ENCODE data around the gene CLDN18. TPM values are rescaled to one million over a fixed set of nuclear protein-coding genes. Genes with fewer than 3 reads are reported as not detected.

CLDN18 gene
- total RNA-seq, 1 experiment from 2014 or later: not detected

- no peak for DNase-seq
- Histone ChIP-seq H3F3A (ENCODE audit: insufficient read depth, low read depth) (no peaks in the 10 kb centered on the region), H3K4me1 (replicated peaks; ENCODE audit: insufficient read depth) (no peaks in the 10 kb centered on the region), H2AFZ (no peak overlapping the region), H3K27me3 (ENCODE audit: insufficient read depth, low read depth) (no peaks in the 10 kb centered on the region), H3K4me2 (no peak overlapping the region), H3K4me3 (no peak overlapping the region), H3K9me3 (ENCODE audit: insufficient read depth, low read depth) (no peaks in the 10 kb centered on the region), H4K20me1 (ENCODE audit: insufficient read depth) (no peaks in the 10 kb centered on the region), H3K27ac (no peak overlapping the region), H3K36me3 (ENCODE audit: low read depth) (no peaks in the 10 kb centered on the region), H3K9me2 (ENCODE audit: insufficient read depth) (no peaks in the 10 kb centered on the region), H3K79me2 (ENCODE audit: low read depth) (no peaks in the 10 kb centered on the region)
- TF ChIP-seq, protein P1, sequence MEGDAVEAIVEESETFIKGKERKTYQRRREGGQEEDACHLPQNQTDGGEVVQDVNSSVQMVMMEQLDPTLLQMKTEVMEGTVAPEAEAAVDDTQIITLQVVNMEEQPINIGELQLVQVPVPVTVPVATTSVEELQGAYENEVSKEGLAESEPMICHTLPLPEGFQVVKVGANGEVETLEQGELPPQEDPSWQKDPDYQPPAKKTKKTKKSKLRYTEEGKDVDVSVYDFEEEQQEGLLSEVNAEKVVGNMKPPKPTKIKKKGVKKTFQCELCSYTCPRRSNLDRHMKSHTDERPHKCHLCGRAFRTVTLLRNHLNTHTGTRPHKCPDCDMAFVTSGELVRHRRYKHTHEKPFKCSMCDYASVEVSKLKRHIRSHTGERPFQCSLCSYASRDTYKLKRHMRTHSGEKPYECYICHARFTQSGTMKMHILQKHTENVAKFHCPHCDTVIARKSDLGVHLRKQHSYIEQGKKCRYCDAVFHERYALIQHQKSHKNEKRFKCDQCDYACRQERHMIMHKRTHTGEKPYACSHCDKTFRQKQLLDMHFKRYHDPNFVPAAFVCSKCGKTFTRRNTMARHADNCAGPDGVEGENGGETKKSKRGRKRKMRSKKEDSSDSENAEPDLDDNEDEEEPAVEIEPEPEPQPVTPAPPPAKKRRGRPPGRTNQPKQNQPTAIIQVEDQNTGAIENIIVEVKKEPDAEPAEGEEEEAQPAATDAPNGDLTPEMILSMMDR (conservative IDR thresholded peaks at IDR 0.05): no peak
- TF ChIP-seq EZH2 (IDR thresholded peaks at IDR 0.05; ENCODE audit: low read depth): no peak
- ChIA-PET CTCF (no interaction called here), POLR2A (ENCODE audit: unreplicated experiment) (no interaction called here)
- intact Hi-C loops (cut with micrococcal nuclease; ENCODE audit: unreplicated experiment): no loop called here
- no TSS peak for BruUV-seq (replicated peaks)
These were observed 19.5 kb upstream of the CLDN18 start for GRCh38 chr3:137990427-137990826.

DNA sequence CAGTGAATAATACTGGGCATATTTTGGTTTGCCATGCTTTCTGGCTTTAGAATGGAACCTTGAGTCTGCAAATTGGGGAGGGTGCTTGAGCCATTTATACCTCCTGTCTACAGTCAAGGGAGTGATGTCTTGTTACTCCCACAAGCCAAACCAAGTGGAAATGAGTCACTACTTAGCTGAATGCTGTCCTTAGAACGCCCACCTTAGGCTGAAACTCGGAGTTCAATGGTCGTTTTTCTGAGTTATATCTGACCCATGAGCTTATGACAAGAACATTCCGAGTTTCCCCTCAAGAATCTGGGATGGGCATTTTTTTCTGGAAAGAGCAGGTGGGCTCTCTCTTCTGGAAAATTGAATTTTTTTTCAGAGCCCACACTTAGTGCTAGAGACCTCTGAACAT lies 17.4 kb upstream of the CLDN18 start:
- Histone ChIP-seq H3K27ac (no peak overlapping the region), H3K79me2 (ENCODE audit: low read depth) (no peaks in the 10 kb centered on the region), H3K36me3 (ENCODE audit: low read depth) (no peaks in the 10 kb centered on the region), H4K20me1 (ENCODE audit: insufficient read depth) (no peaks in the 10 kb centered on the region), H2AFZ (no peak overlapping the region), H3K4me3 (no peak overlapping the region), H3K9me2 (ENCODE audit: insufficient read depth) (no peaks in the 10 kb centered on the region), H3F3A (ENCODE audit: insufficient read depth, low read depth) (no peaks in the 10 kb centered on the region), H3K27me3 (ENCODE audit: insufficient read depth, low read depth) (no peaks in the 10 kb centered on the region), H3K4me2 (no peak overlapping the region), H3K9me3 (ENCODE audit: insufficient read depth, low read depth) (no peaks in the 10 kb centered on the region), H3K4me1 (replicated peaks; ENCODE audit: insufficient read depth) (no peaks in the 10 kb centered on the region)
- intact Hi-C loops (cut with micrococcal nuclease; ENCODE audit: unreplicated experiment): no loop called here
- POLR2A ChIA-PET (ENCODE audit: unreplicated experiment): no interaction called here
- no TSS peak for BruUV-seq (replicated peaks)
- no peak for DNase-seq
- TF ChIP-seq, protein P1 (conservative IDR thresholded peaks at IDR 0.05): no peak
- TF ChIP-seq EZH2 (IDR thresholded peaks at IDR 0.05; ENCODE audit: low read depth): no peak
- CTCF ChIA-PET: no interaction called here

DNA sequence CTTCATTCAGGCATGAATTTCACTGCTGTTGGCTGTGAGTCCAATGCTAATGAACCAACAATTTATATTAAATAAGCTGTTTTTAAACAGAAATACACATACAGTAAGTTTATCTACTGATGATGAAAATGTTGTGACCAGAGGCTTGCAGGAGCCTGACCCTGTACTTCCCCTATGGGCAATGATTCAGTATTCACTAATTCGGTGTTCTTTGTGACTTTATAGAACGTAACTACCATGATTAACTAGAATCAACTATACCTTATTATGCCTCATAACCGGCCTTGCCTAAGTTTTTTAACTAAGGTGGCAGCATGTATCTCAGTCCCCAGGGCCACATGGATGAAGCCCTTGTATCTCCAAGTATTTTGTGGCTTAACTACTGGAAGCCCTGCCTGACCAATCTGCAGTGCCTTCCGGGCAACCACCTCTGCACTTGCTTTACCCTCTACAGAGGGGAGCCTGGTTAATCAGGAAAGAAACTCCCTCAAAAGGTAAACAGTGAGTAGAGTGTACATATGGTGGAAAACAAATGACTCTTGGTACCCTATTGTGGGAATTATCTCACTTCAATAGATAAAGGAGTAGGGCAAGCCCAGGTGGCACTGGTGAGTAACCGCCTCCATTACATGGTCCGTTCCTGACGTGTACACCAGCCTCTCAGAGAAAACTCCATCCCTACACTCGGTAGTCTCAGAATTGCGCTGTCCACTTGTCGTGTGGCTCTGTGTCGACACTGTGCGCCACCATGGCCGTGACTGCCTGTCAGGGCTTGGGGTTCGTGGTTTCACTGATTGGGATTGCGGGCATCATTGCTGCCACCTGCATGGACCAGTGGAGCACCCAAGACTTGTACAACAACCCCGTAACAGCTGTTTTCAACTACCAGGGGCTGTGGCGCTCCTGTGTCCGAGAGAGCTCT lies 11.6 kb upstream of the CLDN18 start:
- no peak overlapping the region for H2AFZ ChIP-seq
- H3K9me3 ChIP-seq (ENCODE audit: insufficient read depth, low read depth): no peaks in the 10 kb centered on the region
- DNase-seq: no peak
- CTCF ChIA-PET: no interaction called here
- no peaks in the 10 kb centered on the region for H3K4me1 ChIP-seq (replicated peaks; ENCODE audit: insufficient read depth)
- H3F3A ChIP-seq (ENCODE audit: insufficient read depth, low read depth): no peaks in the 10 kb centered on the region
- no TSS peak for BruUV-seq (replicated peaks)
- H3K4me3 ChIP-seq: no peak overlapping the region
- POLR2A ChIA-PET (ENCODE audit: unreplicated experiment): no interaction called here
- H3K9me2 ChIP-seq (ENCODE audit: insufficient read depth): no peaks in the 10 kb centered on the region
- intact Hi-C loops (cut with micrococcal nuclease; ENCODE audit: unreplicated experiment): no loop called here
- H4K20me1 ChIP-seq (ENCODE audit: insufficient read depth): no peaks in the 10 kb centered on the region; the same call in 1 of the 2 replicates
- H3K79me2 ChIP-seq (ENCODE audit: low read depth): no peaks in the 10 kb centered on the region
- TF ChIP-seq EZH2 (IDR thresholded peaks at IDR 0.05; ENCODE audit: low read depth): no peak
- TF ChIP-seq, protein P1 (conservative IDR thresholded peaks at IDR 0.05): no peak
- no peaks in the 10 kb centered on the region for H3K36me3 ChIP-seq (ENCODE audit: low read depth)
- no peak overlapping the region for H3K27ac ChIP-seq
- H3K27me3 ChIP-seq (ENCODE audit: insufficient read depth, low read depth): peaks cover 13% of the 10 kb centered on the region
- H3K4me2 ChIP-seq: no peak overlapping the region
